ENCODE results near the gene DGCR6L. TPM values are rescaled to one million over a fixed set of nuclear protein-coding genes. Genes with fewer than 3 reads are reported as not detected.
"Not testable (repeated sequence)": the region's sequence is repeated elsewhere in the genome, so short reads cannot be mapped to it uniquely, and the experiment has no call there.

The DGCR6L gene
- total RNA-seq, 1 donor from 2014 or later, result 34.8 TPM

GRCh38 chr22:20291249-20291586, 28.6 kb downstream of the DGCR6L start:
- ATAC-seq, result no peak

DNA sequence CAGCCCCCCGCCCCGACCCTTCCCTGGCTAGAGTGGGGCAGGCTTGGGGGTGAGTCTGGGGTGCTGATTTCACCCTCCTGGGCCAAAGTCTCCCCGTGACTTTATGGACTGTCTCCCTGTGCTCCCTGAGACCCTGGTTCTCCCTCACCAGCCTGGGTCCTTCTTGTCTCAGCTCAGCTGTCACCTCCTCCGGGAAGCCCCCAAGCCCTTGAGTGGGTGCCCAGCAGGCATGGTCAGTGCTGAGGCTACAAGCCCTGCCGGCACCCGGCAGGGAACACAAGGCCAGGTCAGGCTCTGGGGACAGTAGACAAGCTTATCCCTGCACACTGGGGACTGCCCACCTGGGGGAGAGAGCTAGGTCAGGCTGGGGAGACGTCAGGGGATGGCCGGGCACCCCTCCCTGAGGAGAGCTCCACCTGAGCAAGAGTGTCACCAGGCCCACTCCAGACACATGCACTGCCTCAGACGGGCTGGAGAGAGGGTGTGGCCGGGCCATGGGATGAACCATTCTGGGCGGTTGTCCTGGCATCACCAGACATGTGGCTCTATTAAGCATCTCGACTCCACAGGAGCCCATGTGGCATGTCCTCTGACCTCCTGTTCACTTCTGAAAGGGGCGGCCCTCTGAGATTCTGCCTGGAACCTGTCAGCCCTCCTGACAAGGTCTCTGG, 29.1 kb downstream of the DGCR6L start:
- ATAC-seq, result no peak

DNA sequence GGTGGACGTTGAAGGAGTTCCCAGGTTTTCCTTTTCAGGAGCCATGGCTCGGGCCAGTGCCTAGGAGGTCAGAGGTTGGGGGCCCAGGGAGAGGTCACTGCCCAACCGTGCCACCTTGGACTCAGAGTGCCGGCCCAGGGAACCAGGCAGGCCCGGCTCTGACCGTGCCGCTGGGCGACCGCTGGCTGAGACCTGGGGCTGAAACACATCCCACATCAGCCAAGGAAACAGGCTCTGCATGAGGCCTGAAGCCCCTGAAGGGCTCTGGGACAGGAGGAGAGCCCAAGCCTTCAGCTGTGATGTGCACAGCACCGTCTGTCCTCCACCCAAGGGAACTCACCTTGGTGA, 29.8 kb downstream of the DGCR6L start:
- no peak for ATAC-seq

DNA sequence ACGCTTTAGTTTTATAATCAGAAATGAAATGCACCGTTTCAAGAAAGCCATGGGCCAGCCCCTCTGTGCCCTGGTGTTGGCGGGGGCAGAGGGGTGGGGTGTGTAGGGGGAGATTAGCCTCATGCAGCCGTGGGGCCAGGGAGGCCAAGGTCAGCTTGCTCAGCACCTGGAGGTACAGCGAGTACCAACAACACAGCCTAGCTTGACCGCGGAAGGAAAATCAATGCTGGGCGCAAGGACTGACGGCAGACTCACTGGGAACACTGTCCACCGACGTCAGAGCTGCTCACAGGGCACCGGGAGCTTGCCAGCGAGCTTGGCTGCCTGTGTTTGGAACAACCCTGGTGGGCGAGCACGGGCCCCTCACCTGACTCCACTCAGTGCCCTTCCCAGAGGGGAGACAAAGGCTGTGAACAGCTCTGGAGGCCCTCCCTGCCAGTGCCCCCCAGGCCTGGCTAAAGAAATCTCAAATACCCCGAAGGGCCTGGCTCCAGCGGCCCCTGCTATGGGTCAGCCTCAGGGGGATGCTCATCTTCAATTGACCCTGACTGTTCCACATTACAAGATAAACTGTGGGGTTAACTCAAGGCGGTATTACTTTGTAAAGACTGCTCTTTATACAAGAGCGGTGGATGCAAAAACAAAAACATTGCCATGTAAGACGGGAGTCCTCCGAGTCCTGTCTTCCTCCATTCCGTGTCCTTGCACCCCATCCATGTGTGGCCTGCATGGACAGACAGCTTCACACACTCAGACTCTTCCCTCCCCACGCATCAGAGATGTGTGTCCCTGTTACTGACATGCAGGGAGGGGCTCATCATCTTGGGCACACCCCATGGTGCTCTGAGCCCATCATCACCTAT, 30.4 kb downstream of the DGCR6L start:
- ATAC-seq, result not testable (repeated sequence)

GRCh38 chr22:20286784-20287423, 33.0 kb downstream of the DGCR6L start:
- ATAC-seq, result not testable (repeated sequence)

- ATAC-seq, result not testable (repeated sequence)
Observed at GRCh38 chr22:20286312-20286660, 33.6 kb downstream of the DGCR6L start.

DNA sequence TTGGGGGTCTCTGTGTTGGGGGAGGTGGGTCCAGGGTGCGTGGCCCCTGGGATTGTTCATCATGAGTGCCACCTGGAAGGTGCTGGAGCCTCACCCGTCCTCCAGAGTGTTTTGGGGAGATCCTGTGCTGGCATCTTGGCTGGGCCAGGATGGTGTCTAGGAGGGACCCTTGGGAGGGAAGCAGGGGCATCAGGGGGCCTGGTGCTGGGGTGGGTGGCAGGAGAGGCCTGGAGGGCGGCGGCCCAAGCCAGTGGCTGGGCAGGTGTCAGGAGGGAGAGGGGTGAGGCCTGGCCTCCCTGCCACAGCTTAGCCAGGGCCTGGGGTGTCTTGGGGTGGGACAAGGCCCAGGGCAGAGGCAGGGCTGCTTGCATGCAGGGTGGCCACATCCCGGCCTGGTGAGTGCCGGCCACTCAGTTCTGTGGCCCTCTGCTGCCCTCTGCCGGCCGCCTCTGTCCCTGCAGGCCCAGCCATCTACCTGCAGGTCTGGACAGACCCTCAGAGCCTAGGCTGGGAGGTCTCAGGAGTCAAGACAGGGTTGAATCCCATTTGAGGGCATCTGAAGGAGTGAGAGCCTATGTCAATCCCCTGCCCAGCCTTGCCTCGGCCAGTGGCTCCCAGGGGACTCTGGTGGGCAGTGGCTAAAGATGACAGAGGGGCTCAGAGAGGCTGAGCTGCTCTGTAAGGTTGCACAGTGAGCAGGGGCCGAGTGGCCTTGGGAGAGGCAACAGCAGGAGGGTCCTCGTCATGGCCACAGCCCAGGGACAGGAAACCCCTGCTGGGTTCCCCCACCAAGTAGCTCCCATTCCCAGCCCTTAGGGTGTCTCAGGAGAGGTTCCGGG, 34.2 kb downstream of the DGCR6L start:
- ATAC-seq, result peak; percentile 83

DNA sequence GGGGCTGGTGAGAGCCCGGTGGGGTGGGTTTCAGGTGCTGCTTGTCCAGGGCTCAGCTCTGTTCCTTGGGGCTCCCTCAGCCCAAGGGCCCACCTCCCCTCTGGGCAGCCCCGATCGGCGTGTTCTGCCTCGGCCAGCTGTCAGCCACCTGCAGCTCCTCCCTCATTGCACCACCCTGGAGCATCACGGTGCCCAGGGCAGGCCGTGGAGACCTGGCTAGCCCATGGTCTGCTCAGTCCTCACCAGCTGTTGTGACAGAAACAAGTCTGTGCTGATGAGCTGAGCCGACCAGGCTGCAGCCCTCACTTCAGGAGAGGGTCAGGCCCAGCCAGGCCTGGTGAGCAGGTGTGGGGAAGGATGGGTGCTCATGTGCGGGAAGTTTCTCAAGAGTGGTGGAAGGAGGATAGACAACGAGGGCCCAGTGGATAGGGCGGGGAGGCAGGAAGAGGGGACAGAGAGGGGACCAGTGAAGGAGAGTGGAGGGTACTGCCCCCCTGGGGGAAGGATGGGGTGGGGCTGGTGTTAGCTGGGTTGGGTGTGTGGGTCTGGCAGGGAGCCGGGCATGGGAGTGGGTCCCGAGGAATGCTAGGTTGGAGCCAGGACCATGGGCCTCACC, 35.3 kb downstream of the DGCR6L start:
- ATAC-seq, result no peak

GRCh38 chr22:20283674-20284066, 36.2 kb downstream of the DGCR6L start:
- ATAC-seq, result no peak

DNA sequence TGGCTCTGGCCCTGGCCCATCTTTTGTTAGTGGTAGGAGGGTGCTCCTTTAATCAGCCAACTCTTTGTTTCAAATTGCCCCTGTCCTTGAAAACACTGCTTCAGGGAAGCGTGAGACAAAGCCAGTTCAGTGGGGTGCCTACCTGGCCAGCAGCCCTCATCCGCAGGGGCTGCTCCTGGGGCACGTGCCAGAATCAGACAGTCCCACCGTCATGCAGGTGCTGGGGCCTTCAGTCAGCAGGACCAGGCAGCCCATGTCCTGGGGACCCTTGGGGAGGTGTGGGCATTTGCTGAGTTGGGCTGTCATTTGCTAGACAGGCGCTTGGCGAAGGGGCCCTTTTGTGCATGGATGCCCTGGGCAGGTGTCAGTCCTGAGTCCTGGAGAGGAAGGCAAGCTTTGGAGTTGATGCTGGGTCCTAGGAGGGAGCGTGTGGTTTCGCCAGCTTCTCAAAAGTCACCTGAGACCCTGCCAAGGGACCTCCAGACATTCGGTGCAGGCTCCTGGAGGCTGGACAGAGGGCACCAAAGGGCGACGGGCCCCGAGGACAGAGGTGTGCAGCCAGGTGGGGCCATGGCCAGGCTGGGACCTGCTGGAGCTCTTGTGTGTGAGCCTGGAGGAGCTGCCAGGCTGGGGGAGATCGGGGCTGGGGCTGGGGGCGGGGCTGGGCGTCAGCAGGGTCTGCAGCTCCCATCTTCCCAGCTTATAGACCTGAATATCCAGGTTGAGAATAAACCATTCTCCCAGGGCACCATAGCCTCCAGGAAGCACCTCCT, 36.8 kb downstream of the DGCR6L start:
- ATAC-seq, result no peak

DNA sequence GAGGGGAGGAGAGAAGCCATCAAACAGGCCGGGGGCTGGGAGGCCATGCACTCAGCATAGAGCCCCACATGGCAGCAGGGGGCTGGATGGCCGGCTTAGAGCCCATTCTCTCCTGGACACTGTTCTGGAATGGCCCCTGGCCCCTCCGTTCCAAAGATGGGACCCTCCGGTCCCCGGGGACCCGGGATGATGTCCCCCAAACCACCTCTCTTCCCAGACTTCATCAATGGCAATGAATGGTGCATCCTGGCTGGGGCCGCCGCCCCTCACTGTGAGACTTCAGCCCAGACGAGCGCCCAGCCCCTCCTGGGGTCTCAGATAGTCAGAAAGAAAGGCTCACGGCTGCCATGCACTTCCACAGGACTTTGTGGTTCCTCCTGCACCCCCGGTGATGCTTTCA, 38.0 kb downstream of the DGCR6L start:
- ATAC-seq, result no peak

- not testable (repeated sequence) for ATAC-seq
Observed at GRCh38 chr22:20281473-20281872, 38.4 kb downstream of the DGCR6L start.

DNA sequence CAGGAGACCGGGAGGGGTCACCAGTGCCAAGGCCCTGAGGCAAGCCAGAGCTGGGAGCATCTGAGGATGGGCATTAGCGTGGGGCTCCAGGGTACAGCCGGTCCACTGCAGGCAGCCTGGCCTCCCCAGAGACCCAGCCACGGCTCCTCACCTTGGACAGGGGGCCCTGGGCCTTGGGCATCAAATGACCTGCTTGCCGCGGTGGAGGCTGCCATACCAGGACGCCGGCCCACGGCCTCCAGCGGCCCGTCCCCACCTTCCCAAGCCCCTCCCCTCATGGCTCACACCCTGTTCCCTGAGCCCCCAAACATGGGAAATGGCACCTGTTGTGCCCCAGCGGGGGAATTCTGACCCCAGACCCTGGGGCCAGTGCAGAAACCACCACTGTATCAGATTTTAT, 39.0 kb downstream of the DGCR6L start:
- no peak for ATAC-seq

GRCh38 chr22:20280163-20280562, 39.7 kb downstream of the DGCR6L start:
- ATAC-seq, result not testable (repeated sequence)

- no peak for ATAC-seq
Observed at GRCh38 chr22:20279662-20280134, 40.2 kb downstream of the DGCR6L start.

GRCh38 chr22:20278726-20279490, 41.0 kb downstream of the DGCR6L start:
- ATAC-seq, result not testable (repeated sequence)

DNA sequence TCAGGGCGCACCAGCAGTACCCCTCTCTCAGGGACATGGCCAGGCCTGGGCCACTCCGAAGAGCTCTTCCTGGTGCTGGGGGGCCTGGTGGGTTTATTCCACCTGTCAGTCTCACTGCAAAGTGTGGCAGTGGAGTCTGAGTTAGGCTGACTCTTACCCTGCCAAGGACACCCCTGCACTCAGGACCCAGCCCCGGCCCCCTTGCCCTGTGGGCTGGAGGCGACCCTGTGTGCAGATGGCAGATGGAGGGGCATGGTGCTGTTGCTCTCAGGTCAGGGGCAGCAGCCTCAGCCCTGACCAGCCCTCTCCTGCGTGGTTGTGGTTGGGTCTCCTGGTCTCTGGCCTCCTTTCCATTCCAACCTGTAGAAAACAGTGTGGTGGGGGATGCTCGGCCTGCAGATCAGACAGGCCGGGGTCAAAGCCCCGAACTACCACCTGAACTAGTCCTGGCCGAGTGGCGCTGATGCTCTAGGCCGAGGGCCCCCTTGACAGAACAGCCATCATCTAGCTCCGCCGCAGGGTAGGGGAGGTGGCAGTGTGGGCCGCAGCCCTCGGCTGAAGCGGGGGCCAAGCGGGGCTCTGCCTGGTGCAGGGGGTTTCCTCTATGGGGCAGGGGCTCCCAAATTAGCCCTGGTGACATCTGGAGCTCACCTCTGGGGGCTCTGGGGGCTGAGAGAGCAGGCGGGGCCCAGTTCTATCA, 41.8 kb downstream of the DGCR6L start:
- not testable (repeated sequence) for ATAC-seq

GRCh38 chr22:20276468-20276867, 43.4 kb downstream of the DGCR6L start:
- no peak for ATAC-seq

DNA sequence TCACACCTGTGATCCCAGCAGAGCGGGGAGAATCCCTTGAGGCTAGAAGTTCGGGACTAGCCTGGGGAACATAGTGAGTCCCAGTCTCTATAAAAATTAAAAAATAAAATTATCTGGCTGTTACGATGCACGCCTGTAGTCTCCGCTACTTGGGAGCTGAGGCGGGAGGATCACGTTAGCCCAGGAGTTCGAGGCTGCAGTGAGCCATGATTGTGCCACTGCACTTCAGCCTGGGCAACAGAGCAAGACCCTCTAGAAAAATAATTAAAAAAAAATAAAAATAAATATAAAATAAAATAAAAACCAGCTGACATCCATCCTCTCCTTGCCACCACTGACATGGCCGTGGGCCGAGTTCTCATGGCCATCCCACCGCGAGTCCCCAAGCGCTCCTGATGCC, 44.0 kb downstream of the DGCR6L start:
- no peak for ATAC-seq

DNA sequence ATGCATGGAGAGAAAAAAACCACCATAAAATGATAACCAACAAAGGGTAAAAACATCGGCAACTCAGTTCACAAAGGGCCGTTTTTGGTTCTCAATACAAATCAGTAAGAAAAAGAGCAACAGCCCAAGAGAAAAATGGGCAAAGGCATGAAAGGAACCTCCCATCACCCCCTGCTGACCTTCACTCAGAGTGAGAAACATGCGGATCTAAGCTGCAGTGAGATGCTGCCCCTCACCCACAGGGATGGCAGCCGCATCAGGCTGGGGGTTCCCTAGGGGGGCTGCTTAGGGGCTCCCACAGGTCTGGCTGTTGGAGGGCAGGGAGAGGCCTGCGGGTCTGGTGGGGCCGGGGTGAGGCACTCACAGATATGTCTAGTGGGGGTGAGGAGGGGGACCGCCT, 44.5 kb downstream of the DGCR6L start:
- not testable (repeated sequence) for ATAC-seq
